ENCODE measurements around the gene RAB34.

Gene RAB34

GRCh38 chr17:28710861-28711722 is 6.6 kb downstream of the RAB34 start:
- no peak for FAIRE-seq

GRCh38 chr17:28707339-28707720 is 10.3 kb downstream of the RAB34 start:
- no peak for FAIRE-seq

GRCh38 chr17:28706471-28707338 is 11.0 kb downstream of the RAB34 start:
- FAIRE-seq = no peak

- no peak for FAIRE-seq
These were observed 11.8 kb downstream of the RAB34 start for GRCh38 chr17:28705728-28706334.

GRCh38 chr17:28705074-28705659 is 12.5 kb downstream of the RAB34 start:
- FAIRE-seq = no peak

GRCh38 chr17:28704219-28704858 is 13.3 kb downstream of the RAB34 start:
- FAIRE-seq = no peak

- no peak for FAIRE-seq
These were observed 14.0 kb downstream of the RAB34 start for GRCh38 chr17:28703552-28704218.

GRCh38 chr17:28702752-28703150 is 14.9 kb downstream of the RAB34 start:
- FAIRE-seq = no peak

- FAIRE-seq = no peak
These were observed 15.5 kb downstream of the RAB34 start for GRCh38 chr17:28702026-28702751.

- FAIRE-seq = no peak
These were observed 16.7 kb downstream of the RAB34 start for GRCh38 chr17:28700830-28701492.

GRCh38 chr17:28700278-28700677 is 17.4 kb downstream of the RAB34 start:
- FAIRE-seq = no peak

- FAIRE-seq = no peak
These were observed 19.3 kb downstream of the RAB34 start for GRCh38 chr17:28698253-28698941.

- FAIRE-seq = no peak
These were observed 23.8 kb downstream of the RAB34 start for GRCh38 chr17:28693869-28694268.

GRCh38 chr17:28689011-28689410 is 28.7 kb downstream of the RAB34 start:
- FAIRE-seq = no peak

GRCh38 chr17:28688481-28688880 is 29.2 kb downstream of the RAB34 start:
- FAIRE-seq = no peak

- FAIRE-seq = no peak
These were observed 31.4 kb downstream of the RAB34 start for GRCh38 chr17:28686296-28686695.

GRCh38 chr17:28685366-28685765 is 32.3 kb downstream of the RAB34 start:
- no peak for FAIRE-seq

GRCh38 chr17:28684963-28685362 is 32.7 kb downstream of the RAB34 start:
- FAIRE-seq = no peak

- no peak for FAIRE-seq
These were observed 35.0 kb downstream of the RAB34 start for GRCh38 chr17:28682655-28683054.

- FAIRE-seq = no peak
These were observed 41.7 kb downstream of the RAB34 start for GRCh38 chr17:28675980-28676379.

All from colon (tissue), 2 donors.